KMS-11 (cell line): ENCODE results near the gene CUL7.

ENCODE experiments used
- H2AFZ ChIP-seq: fragments of 200-600 bp; sonication (generic); 2 replicates; pipeline ENCODE4 v1.6.1; 2016; ENCODE audit warnings: antibody characterized with exemption, mixed run types, low read depth
- H3K27ac ChIP-seq: fragments of 200-600 bp; sonication (generic); 2 replicates; pipeline ENCODE4 v1.6.1; 2016; ENCODE audit warnings: mild to moderate bottlenecking, mixed run types
- H3K27me3 ChIP-seq: fragments of 200-600 bp; sonication (generic); 2 replicates; pipeline ENCODE4 v1.6.1; 2017; ENCODE audit warnings: mild to moderate bottlenecking, low read depth, mixed run types, moderate library complexity; ENCODE audit not compliant: insufficient read depth
- H3K36me3 ChIP-seq: fragments of 200-600 bp; sonication (generic); 2 replicates; pipeline ENCODE4 v1.6.1; 2017; ENCODE audit warnings: mild to moderate bottlenecking, mixed run types; ENCODE audit not compliant: insufficient read depth
- H3K4me1 ChIP-seq: fragments of 200-600 bp; sonication (generic); 2 replicates; pipeline ENCODE4 v1.6.1; 2016; ENCODE audit warnings: mild to moderate bottlenecking, low read depth, mixed run types; ENCODE audit not compliant: poor library complexity, severe bottlenecking
- H3K4me2 ChIP-seq: fragments of 200-600 bp; sonication (generic); 2 replicates; pipeline ENCODE4 v1.7.0; 2016; ENCODE audit warnings: mild to moderate bottlenecking, mixed run types
- H3K4me3 ChIP-seq: fragments of 200-600 bp; sonication (generic); IDR thresholded peaks from 2 replicates; pipeline ENCODE4 v1.6.1; 2017; ENCODE audit warnings: low read depth, low read length, mixed read lengths; ENCODE audit not compliant: insufficient read depth
- H3K79me2 ChIP-seq: fragments of 200-600 bp; sonication (generic); 2 replicates; pipeline ENCODE4 v1.6.1; 2016; ENCODE audit warnings: low read depth, mixed run types; ENCODE audit not compliant: insufficient read depth
- H3K9ac ChIP-seq: fragments of 200-600 bp; sonication (generic); 2 replicates; pipeline ENCODE4 v1.6.1; 2016; ENCODE audit warnings: mild to moderate bottlenecking, mixed run types
- H4K20me1 ChIP-seq: fragments of 200-600 bp; sonication (generic); 2 replicates; pipeline ENCODE4 v1.6.1; 2016; ENCODE audit warnings: mild to moderate bottlenecking, mixed run types; ENCODE audit not compliant: insufficient read depth
- TF ChIP-seq, protein P1 (sequence below): fragments of 200-600 bp; sonication (generic); conservative IDR thresholded peaks from 2 replicates; pipeline ENCODE4 v1.6.1; 2017; ENCODE audit warnings: low read depth, mild to moderate bottlenecking, antibody characterized with exemption, low read length, moderate library complexity, mixed read lengths

The CUL7 gene

DNA sequence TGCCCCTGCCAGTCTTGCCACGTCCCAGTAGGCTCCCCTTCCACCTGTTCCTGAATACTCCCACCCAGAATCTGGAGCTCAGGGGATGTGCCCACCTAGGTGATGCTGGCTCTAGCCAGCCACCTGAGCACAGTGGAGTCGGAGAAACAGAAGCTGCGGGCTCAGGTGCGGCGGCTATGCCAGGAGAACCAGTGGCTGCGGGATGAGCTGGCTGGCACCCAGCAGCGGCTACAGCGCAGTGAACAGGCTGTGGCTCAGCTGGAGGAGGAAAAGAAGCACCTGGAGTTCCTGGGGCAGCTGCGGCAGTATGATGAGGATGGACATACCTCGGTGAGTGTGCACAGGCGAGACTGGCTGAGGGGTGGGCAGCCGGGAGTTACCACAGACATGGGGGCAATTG is 9.2 kb upstream of the CUL7 start:
- peaks cover 13% of the 10 kb centered on the region for H3K79me2 ChIP-seq
- no peak overlapping the region for H2AFZ ChIP-seq
- H3K27ac ChIP-seq, result no peak overlapping the region
- no peak overlapping the region for H3K9ac ChIP-seq
- TF ChIP-seq, protein P1, sequence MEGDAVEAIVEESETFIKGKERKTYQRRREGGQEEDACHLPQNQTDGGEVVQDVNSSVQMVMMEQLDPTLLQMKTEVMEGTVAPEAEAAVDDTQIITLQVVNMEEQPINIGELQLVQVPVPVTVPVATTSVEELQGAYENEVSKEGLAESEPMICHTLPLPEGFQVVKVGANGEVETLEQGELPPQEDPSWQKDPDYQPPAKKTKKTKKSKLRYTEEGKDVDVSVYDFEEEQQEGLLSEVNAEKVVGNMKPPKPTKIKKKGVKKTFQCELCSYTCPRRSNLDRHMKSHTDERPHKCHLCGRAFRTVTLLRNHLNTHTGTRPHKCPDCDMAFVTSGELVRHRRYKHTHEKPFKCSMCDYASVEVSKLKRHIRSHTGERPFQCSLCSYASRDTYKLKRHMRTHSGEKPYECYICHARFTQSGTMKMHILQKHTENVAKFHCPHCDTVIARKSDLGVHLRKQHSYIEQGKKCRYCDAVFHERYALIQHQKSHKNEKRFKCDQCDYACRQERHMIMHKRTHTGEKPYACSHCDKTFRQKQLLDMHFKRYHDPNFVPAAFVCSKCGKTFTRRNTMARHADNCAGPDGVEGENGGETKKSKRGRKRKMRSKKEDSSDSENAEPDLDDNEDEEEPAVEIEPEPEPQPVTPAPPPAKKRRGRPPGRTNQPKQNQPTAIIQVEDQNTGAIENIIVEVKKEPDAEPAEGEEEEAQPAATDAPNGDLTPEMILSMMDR, result no peak
- no peaks in the 10 kb centered on the region for H4K20me1 ChIP-seq
- H3K27me3 ChIP-seq, result no peaks in the 10 kb centered on the region
- peaks cover 16% of the 10 kb centered on the region for H3K4me1 ChIP-seq
- H3K4me3 ChIP-seq, result no peak overlapping the region
- H3K4me2 ChIP-seq, result no peak overlapping the region
- H3K36me3 ChIP-seq, result no peaks in the 10 kb centered on the region

DNA sequence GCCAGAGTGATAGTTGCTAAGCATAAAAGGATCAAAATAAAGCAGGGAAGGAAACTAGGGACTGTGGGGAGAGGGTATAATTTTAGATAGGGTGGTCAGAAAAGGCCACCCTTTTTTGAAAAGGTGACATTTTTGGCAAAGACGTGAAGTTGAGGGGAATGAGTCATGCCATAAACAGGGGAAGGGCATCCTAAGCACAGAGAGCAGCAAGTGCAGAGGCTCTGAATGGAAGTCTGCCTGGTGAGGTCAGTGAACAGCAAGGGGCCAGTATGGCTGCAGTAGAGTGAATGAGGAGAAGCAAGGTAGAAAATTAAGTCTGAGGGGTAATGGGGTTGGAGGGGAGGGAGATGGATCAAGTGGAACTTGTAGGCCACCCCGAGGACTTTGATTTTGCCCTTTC is 8.2 kb upstream of the CUL7 start:
- Histone ChIP-seq H3K4me3 (no peak overlapping the region), H3K36me3 (no peaks in the 10 kb centered on the region), H3K27ac (no peak overlapping the region), H2AFZ (no peak overlapping the region), H3K79me2 (peaks cover 13% of the 10 kb centered on the region), H3K9ac (no peak overlapping the region), H3K27me3 (no peaks in the 10 kb centered on the region), H3K4me2 (no peak overlapping the region), H4K20me1 (no peaks in the 10 kb centered on the region), H3K4me1 (peaks cover 16% of the 10 kb centered on the region)
- TF ChIP-seq, protein P1, result no peak

DNA sequence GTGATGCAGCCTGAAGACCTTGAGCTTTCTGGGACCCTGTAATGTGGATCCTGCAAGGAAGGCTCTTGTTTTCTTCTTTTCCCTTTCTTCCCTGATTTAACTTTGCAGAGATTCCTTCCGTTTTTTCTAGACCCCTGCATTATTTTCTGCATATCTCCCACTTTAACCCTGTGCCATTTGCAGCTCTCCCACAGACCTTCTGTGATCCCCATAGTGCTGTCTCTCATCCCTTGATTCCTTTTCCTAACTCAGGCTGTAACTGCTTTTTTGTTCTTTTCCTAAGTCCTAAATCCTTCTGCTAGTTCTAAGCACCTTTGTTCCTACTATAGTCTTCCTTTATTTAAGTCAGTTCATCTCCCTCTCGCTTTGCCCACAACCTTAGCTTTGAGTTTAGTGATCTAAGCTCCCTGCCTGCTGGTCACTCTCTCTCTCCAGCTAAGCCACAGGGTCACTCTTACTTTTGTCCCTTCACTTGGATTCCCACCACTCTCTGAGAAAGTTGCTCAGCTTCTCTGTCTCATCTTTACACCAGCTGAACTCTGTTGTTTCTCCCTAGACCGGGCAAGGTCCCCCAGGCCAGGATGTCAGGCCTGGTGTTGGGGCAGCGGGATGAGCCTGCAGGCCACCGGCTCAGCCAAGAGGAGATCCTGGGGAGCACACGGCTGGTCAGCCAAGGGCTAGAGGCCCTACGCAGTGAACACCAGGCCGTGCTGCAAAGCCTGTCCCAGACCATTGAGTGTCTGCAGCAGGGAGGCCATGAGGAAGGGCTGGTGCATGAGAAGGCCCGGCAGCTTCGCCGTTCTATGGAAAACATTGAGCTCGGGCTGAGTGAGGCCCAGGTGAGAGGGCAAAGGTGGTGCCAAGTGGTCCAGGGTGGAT is 7.3 kb upstream of the CUL7 start:
- no peak overlapping the region for H3K9ac ChIP-seq
- H3K27ac ChIP-seq, result no peak overlapping the region
- H4K20me1 ChIP-seq, result no peaks in the 10 kb centered on the region
- H3K27me3 ChIP-seq, result no peaks in the 10 kb centered on the region
- H3K36me3 ChIP-seq, result no peaks in the 10 kb centered on the region
- H3K4me2 ChIP-seq, result peak overlapping the region; percentile 82; the same call in 1 of the 2 replicates
- H2AFZ ChIP-seq, result no peak overlapping the region; the same call in 1 of the 2 replicates
- TF ChIP-seq, protein P1, result no peak
- H3K4me3 ChIP-seq, result no peak overlapping the region
- peaks cover 13% of the 10 kb centered on the region for H3K79me2 ChIP-seq
- H3K4me1 ChIP-seq, result peaks cover 16% of the 10 kb centered on the region

DNA sequence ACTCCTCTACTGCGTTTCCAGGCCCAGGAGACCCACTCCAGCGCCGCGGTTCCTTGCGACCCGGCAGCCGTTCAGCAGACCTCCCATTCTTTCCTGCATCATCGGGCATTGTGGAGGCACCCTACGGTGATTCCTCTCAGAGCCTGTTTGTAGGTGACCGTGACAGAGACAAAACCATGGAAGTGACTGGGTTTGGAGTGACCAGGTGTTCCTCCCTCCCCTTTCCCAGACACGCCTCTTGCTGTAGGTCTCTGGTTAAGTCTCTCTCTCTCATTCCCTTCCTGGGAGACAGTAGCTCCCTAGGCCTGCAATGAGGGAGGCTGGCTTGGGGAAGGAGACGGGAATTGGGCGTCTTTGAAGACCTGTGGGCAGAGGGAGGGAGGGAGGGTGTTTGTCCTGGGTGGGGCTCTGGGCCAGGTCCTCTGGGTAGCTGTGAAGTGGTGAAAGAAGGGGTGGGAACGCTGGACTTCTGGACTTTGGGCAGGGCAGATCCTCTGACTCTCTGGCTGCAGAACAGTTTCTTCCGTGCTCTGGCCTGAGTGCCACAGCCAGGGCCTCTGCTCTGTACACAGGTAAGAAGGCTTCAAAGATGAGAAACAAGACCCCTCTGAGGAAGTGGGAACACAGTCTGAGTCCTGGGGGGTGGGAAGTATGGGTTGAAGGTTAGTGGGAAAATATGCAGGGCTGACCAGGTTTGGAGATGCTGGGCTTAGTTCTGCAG is 6.5 kb upstream of the CUL7 start:
- no peaks in the 10 kb centered on the region for H4K20me1 ChIP-seq
- peak overlapping the region; percentile 93 for H2AFZ ChIP-seq

More for the DNA sequence above, 6.5 kb upstream of the CUL7 start:
- peak overlapping the region; percentile 82 for H3K4me2 ChIP-seq
- no peaks in the 10 kb centered on the region for H3K27me3 ChIP-seq
- TF ChIP-seq, protein P1, result no peak
- peaks cover 16% of the 10 kb centered on the region for H3K4me1 ChIP-seq
- peaks cover 13% of the 10 kb centered on the region for H3K79me2 ChIP-seq
- no peaks in the 10 kb centered on the region for H3K36me3 ChIP-seq
- H3K9ac ChIP-seq, result peak overlapping the region; percentile 84; the same call in 1 of the 2 replicates
- no peak overlapping the region; the same call in 1 of the 2 replicates for H3K27ac ChIP-seq
- H3K4me3 ChIP-seq, result no peak overlapping the region
